Right lobe of liver (tissue), 4 donors: Measurements from ENCODE around the gene AADACL4.

Source experiments
- POLR2A ChIP-seq: fragments of 450-650 bp; IDR thresholded peaks from one replicate; pipeline ENCODE4 v1.6.1; 2017; ENCODE audit warnings: antibody characterized with exemption, mild to moderate bottlenecking
- TF ChIP-seq, protein P1 (sequence below), 4 donors: fragments of 200-600 bp in 3 of 4; fragments of 450-650 bp in 1 of 4; IDR thresholded peaks; one replicate each; pipeline versions ENCODE4 v1.5.1 to v1.8.0; 2016 to 2022; ENCODE audit warnings: antibody characterized with exemption in 4 of 4, mild to moderate bottlenecking in 2 of 4
- donor health status: DM: no; HTN: no; CAD: no.
- donor health status: DM: no; HTN: no; CAD: no.
- donor health status: DM: no; HTN: yes; CAD: no.

DNA sequence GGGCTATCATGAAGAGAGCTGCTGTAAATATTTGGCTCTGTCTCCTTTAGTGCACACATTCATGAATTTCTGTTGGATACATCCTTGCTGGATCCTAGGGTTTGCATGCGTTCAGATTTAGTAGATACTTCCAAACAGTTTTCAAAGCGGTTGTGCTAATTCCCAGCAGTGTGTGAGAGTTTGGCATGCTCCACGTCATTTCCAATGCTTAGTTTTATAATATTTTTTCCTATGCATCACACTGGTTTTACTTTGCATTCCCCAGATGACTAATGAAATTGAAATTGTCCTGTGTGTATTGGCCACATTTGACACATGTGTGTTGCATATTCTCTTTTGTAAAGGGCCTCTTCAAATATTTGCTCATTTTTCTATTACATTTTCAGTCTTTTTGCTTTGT, 53.5 kb downstream of the AADACL4 start:
- TF ChIP-seq, protein P1, sequence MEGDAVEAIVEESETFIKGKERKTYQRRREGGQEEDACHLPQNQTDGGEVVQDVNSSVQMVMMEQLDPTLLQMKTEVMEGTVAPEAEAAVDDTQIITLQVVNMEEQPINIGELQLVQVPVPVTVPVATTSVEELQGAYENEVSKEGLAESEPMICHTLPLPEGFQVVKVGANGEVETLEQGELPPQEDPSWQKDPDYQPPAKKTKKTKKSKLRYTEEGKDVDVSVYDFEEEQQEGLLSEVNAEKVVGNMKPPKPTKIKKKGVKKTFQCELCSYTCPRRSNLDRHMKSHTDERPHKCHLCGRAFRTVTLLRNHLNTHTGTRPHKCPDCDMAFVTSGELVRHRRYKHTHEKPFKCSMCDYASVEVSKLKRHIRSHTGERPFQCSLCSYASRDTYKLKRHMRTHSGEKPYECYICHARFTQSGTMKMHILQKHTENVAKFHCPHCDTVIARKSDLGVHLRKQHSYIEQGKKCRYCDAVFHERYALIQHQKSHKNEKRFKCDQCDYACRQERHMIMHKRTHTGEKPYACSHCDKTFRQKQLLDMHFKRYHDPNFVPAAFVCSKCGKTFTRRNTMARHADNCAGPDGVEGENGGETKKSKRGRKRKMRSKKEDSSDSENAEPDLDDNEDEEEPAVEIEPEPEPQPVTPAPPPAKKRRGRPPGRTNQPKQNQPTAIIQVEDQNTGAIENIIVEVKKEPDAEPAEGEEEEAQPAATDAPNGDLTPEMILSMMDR (IDR thresholded peaks at IDR 0.05), result no peak
- TF ChIP-seq POLR2A, result no peak
